Sigmoid colon (tissue), 4 donors: Measurements from ENCODE around the gene IL21R.

Experiments used
- CTCF ChIP-seq, 4 experiments: fragments of 450-650 bp in 3 of 4; fragments of 200-600 bp in 1 of 4; IDR thresholded peaks; one replicate each; pipeline ENCODE4 v1.5.1; 2016 to 2019; ENCODE audit warnings: antibody characterized with exemption in 4 of 4, mild to moderate bottlenecking in 3 of 4, moderate library complexity in 2 of 4
- EP300 ChIP-seq, 4 donors: sonication (generic); formaldehyde crosslinking; IDR thresholded peaks; one replicate each; pipeline ENCODE4 v1.6.1; 2017; ENCODE audit warnings: antibody characterized with exemption in 4 of 4
- POLR2A ChIP-seq, 2 donors: fragments of 450-650 bp; IDR thresholded peaks; one replicate each; pipeline ENCODE4 v1.6.1; 2016; ENCODE audit warnings: antibody characterized with exemption in 2 of 2, mild to moderate bottlenecking in 2 of 2, moderate library complexity in 2 of 2
- POLR2AphosphoS5 ChIP-seq, 4 donors: sonication (generic); formaldehyde crosslinking; IDR thresholded peaks; one replicate each; pipeline ENCODE4 v1.6.1; 2017; ENCODE audit warnings: antibody characterized with exemption in 4 of 4

- TF ChIP-seq CTCF (IDR thresholded peaks at IDR 0.05) (no peak), POLR2A (IDR thresholded peaks at IDR 0.05) (no peak), POLR2AphosphoS5 (IDR thresholded peaks at IDR 0.05) (no peak), EP300 (IDR thresholded peaks at IDR 0.05) (no peak)
These were observed 15.2 kb downstream of the IL21R start for GRCh38 chr16:27417047-27417671.
